AG04449 (cell line): ENCODE data around the gene LYRM7.

ENCODE experiments used
- CTCF ChIA-PET: fragments of 350-600 bp; formaldehyde crosslinking; extraction: SDS; loops from one replicate; lab custom pipeline; 2021; ENCODE audit warnings: antibody characterized with exemption; lab: Yijun Ruan, JAX
- POLR2A ChIA-PET: fragments of 400-600, 350-600 bp; formaldehyde crosslinking; extraction: SDS; loops from one replicate; lab custom pipeline; 2020; ENCODE audit warnings: antibody characterized with exemption, inconsistent platforms; lab: Yijun Ruan, JAX
- DNase-seq: peaks from one replicate; pipeline ENCODE4 v3.0.0-alpha.2; 2010; ENCODE audit warnings: low read depth, low spot score
- H3K4me3 ChIP-seq: 2 replicates; pipeline ENCODE4 v1.5.1; 2011; ENCODE audit warnings: low read depth, mild to moderate bottlenecking, control low read depth, low read length
- TF ChIP-seq, protein P1 (sequence below): IDR thresholded peaks from one replicate; pipeline ENCODE4 v1.5.1; 2011; ENCODE audit warnings: mild to moderate bottlenecking, moderate library complexity, low read length, control low read depth, inconsistent platforms; ENCODE audit not compliant: insufficient read depth; ENCODE audit errors: missing control alignments

The LYRM7 gene

DNA sequence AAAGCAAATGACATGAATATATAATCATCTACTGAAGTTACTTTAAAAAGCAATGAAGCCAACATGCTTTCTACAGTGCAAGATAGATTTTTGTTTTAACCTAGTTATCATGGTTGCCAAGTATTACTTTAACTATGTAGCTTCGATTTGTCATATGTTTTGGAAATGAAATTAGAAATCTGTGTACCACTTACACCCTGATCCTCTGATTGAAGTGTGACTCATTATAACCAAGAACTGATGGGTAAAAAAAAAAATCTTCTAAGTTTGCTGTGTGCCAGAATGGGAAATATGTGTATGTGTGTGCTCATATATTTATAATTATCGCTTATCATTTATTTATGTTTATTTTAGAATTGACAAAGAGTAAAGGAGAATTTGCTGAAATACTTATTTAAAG lies 84.0 kb downstream of the LYRM7 start:
- TF ChIP-seq, protein P1, sequence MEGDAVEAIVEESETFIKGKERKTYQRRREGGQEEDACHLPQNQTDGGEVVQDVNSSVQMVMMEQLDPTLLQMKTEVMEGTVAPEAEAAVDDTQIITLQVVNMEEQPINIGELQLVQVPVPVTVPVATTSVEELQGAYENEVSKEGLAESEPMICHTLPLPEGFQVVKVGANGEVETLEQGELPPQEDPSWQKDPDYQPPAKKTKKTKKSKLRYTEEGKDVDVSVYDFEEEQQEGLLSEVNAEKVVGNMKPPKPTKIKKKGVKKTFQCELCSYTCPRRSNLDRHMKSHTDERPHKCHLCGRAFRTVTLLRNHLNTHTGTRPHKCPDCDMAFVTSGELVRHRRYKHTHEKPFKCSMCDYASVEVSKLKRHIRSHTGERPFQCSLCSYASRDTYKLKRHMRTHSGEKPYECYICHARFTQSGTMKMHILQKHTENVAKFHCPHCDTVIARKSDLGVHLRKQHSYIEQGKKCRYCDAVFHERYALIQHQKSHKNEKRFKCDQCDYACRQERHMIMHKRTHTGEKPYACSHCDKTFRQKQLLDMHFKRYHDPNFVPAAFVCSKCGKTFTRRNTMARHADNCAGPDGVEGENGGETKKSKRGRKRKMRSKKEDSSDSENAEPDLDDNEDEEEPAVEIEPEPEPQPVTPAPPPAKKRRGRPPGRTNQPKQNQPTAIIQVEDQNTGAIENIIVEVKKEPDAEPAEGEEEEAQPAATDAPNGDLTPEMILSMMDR, result no peak
- no peak overlapping the region for H3K4me3 ChIP-seq
- POLR2A ChIA-PET, result no interaction called here
- DNase-seq, result no peak
- CTCF ChIA-PET, result interaction anchor here (1.0 kb wide), 1 partner anchor 11 kb away, joined by 3 read pairs; no protein-coding TSS in a partner anchor
